ENCODE measurements around the gene CPM. TPM values are rescaled to one million over a fixed set of nuclear protein-coding genes. Genes with fewer than 3 reads are reported as not detected.

The CPM gene
- total RNA-seq, 2 experiments from 2014 or later = 1.1 to 1.4 TPM

- no peak overlapping the region for H3K4me3 Mint-ChIP-seq
These were observed 69.7 kb downstream of the CPM start for GRCh38 chr12:68863109-68863770.

DNA sequence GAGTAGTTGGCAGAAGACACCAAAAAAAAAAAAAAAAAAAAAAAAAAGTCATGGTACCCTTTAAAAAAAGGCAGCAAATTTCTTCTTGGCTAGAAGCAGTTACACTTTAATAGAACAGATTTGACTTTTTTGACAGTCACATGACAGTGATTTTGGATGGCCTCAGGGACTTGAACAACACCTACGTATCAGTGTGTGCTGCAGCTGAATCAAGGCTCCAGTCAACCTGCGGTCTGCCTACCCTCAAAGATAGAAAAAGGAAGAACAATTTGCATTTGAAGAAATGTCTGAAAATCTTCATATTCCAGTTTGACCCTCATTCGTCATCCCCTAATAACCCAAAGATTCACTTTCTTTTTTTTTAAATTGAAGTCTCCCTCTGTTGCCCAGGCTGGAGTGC is 71.1 kb downstream of the CPM start:
- POLR2A ChIA-PET = no interaction called here
- H3K9me3 Mint-ChIP-seq = no peaks in the 10 kb centered on the region
- no peaks in the 10 kb centered on the region for H3K27me3 Mint-ChIP-seq
- CTCF ChIA-PET = no interaction called here
- no peak overlapping the region for H3K4me3 Mint-ChIP-seq
- no peaks in the 10 kb centered on the region for H3K36me3 Mint-ChIP-seq (ENCODE audit: low read depth)
- no peaks in the 10 kb centered on the region for H3K4me1 Mint-ChIP-seq
- DNase-seq = no peak
- H3K27ac Mint-ChIP-seq = no peak overlapping the region

More at GRCh38 chr12:68863109-68863770, 69.7 kb downstream of the CPM start:
- no peak overlapping the region for H3K27ac Mint-ChIP-seq
- H3K4me1 Mint-ChIP-seq = no peaks in the 10 kb centered on the region
- no peaks in the 10 kb centered on the region for H3K9me3 Mint-ChIP-seq
- no peaks in the 10 kb centered on the region for H3K36me3 Mint-ChIP-seq (ENCODE audit: low read depth)
- POLR2A ChIA-PET = no interaction called here
- H3K27me3 Mint-ChIP-seq = no peaks in the 10 kb centered on the region
- CTCF ChIA-PET = interaction anchor here (1.1 kb wide), 1 partner anchor 211 kb away, joined by 3 read pairs; no protein-coding TSS in a partner anchor
- DNase-seq = no peak

DNA sequence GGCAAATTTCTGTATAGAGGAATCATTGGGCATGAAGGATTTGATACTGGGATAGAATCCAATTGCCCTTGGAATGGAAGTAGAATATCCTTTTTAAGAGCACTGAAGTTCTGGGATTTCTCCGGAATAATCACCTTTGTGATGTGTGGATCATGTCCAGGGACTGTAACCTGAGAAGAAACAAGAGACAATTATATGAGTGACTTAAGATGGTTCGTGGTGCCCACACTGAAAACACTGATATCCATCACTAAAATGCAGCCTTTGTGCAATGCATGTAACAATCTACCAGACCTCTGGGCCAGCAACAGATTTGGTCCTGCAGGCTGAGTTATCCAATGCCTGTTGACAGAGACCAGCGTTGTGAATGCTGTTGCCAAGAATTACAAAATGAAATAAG is 76.5 kb downstream of the CPM start:
- POLR2A ChIA-PET = no interaction called here
- DNase-seq = no peak
- CTCF ChIA-PET = no interaction called here
- H3K27me3 Mint-ChIP-seq = peaks cover 2% of the 10 kb centered on the region
- H3K4me1 Mint-ChIP-seq = no peaks in the 10 kb centered on the region
- H3K27ac Mint-ChIP-seq = no peak overlapping the region
- H3K4me3 Mint-ChIP-seq = no peak overlapping the region
- no peaks in the 10 kb centered on the region for H3K9me3 Mint-ChIP-seq
- no peaks in the 10 kb centered on the region for H3K36me3 Mint-ChIP-seq (ENCODE audit: low read depth)

- H3K4me1 Mint-ChIP-seq = no peaks in the 10 kb centered on the region
- CTCF ChIA-PET = no interaction called here
- no peak for DNase-seq
These were observed 77.2 kb downstream of the CPM start for GRCh38 chr12:68855771-68856170.

DNA sequence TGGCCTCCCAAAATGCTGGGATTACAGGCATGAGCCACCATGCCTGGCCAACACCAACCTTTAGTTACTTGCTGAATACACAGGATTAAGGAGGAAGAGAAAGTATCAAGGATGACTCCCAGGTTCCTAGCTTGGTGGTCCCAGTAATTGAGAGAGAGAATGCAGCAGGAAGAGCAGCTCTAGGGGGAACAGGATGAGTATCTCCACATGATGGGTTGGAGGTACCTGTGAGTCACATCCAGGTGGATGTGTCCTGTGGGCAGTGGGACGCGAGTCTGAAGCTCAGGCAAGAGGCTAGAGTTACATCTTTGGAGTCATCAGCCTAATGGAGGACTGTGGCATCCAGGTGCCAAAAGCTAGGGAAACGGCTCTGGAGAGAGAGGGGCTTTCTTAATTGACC is 77.9 kb downstream of the CPM start:
- no peaks in the 10 kb centered on the region for H3K9me3 Mint-ChIP-seq
- DNase-seq = no peak
- ChIA-PET POLR2A (no interaction called here), CTCF (no interaction called here)
- H3K4me1 Mint-ChIP-seq = no peaks in the 10 kb centered on the region
- H3K36me3 Mint-ChIP-seq (ENCODE audit: low read depth) = no peaks in the 10 kb centered on the region
- no peak overlapping the region for H3K27ac Mint-ChIP-seq
- H3K27me3 Mint-ChIP-seq = peaks cover 2% of the 10 kb centered on the region
- H3K4me3 Mint-ChIP-seq = no peak overlapping the region

More at GRCh38 chr12:68855771-68856170, 77.2 kb downstream of the CPM start:
- POLR2A ChIA-PET = no interaction called here
- peaks cover 2% of the 10 kb centered on the region for H3K27me3 Mint-ChIP-seq
- no peaks in the 10 kb centered on the region for H3K36me3 Mint-ChIP-seq (ENCODE audit: low read depth)
- H3K27ac Mint-ChIP-seq = no peak overlapping the region
- no peak overlapping the region for H3K4me3 Mint-ChIP-seq
- H3K9me3 Mint-ChIP-seq = no peaks in the 10 kb centered on the region

GRCh38 chr12:68854554-68854953 is 78.4 kb downstream of the CPM start:
- Mint-ChIP-seq H3K9me3 (no peaks in the 10 kb centered on the region), H3K27me3 (peaks cover 2% of the 10 kb centered on the region), H3K4me1 (no peaks in the 10 kb centered on the region), H3K27ac (no peak overlapping the region), H3K36me3 (ENCODE audit: low read depth) (no peaks in the 10 kb centered on the region), H3K4me3 (no peak overlapping the region)
- ChIA-PET POLR2A (interaction anchor here (0.9 kb wide), 1 partner anchor 10 kb away, joined by 6 read pairs; no protein-coding TSS in a partner anchor), CTCF (interaction anchor here (1.0 kb wide), 1 partner anchor 24 kb away, joined by 3 read pairs; no protein-coding TSS in a partner anchor)
- no peak for DNase-seq

DNA sequence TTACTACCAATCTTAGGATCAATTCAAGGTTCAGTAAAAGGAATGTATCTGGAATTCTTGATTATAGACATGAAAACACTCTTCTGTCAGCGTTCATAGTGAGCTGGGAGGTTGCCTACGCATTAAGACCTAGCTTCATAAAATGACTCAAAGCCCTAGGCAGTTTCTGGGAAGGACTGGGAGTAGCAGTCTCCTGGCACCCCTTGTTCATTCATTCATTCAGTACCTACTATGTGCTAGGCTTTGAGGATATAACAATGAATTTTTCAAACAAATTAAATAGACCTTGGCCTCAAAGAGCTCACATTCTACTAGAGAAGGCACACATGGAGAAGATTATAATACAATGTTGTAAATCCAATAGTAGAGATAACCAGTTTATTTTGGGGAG is 78.9 kb downstream of the CPM start:
- H3K27me3 Mint-ChIP-seq = peaks cover 2% of the 10 kb centered on the region
- ChIA-PET CTCF (interaction anchor here (1.0 kb wide), 1 partner anchor 24 kb away, joined by 3 read pairs; no protein-coding TSS in a partner anchor), POLR2A (interaction anchor here (0.9 kb wide), 1 partner anchor 10 kb away, joined by 6 read pairs; no protein-coding TSS in a partner anchor)
- H3K36me3 Mint-ChIP-seq (ENCODE audit: low read depth) = no peaks in the 10 kb centered on the region
- H3K27ac Mint-ChIP-seq = no peak overlapping the region
- DNase-seq = no peak
- H3K4me3 Mint-ChIP-seq = no peak overlapping the region
- no peaks in the 10 kb centered on the region for H3K9me3 Mint-ChIP-seq
- H3K4me1 Mint-ChIP-seq = no peaks in the 10 kb centered on the region

DNA sequence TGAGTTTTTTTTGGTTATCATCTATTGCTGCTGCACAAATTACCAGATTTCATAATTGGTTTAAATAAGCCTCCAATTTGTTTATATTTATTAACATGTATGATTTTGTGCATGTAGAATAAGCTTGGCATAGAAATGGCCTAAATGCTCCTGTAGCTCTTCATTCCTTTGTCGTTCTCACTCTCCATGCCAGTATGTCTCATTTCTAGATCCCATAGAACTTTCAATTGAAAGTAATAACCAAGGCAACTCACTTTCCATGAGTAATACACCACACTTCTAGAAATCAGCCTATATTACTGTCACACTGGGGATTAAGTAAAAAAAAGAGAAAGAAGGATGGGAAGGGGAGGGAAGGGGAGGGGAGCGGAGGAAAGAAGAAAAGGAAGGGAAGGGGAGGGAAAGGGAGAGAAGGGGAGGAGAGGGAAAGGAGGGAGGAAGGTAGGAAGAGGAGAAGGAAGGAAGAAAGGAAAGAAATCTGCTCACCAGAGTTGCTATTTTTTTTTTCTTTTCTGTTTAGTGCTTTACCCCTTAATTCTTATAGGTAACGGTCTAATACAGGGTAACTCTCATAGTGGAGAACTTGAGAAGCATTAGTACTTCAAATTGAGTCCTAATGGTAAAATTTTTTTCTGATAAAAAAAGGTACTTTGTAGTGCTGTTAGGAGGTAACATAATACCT is 79.4 kb downstream of the CPM start:
- no peak for DNase-seq
- peaks cover 2% of the 10 kb centered on the region for H3K27me3 Mint-ChIP-seq
- H3K4me3 Mint-ChIP-seq = no peak overlapping the region
- ChIA-PET CTCF (interaction anchor here (0.8 to 1.0 kb wide), 2 partner anchors 23 to 695 kb away, joined by 3 read pairs; no protein-coding TSS in a partner anchor), POLR2A (interaction anchor here (0.9 kb wide), 1 partner anchor 9 kb away, joined by 6 read pairs; no protein-coding TSS in a partner anchor)
- no peaks in the 10 kb centered on the region for H3K4me1 Mint-ChIP-seq
- no peaks in the 10 kb centered on the region for H3K9me3 Mint-ChIP-seq
- no peak overlapping the region for H3K27ac Mint-ChIP-seq
- no peaks in the 10 kb centered on the region for H3K36me3 Mint-ChIP-seq (ENCODE audit: low read depth)

GRCh38 chr12:68851592-68852306 is 81.2 kb downstream of the CPM start:
- ChIA-PET POLR2A (no interaction called here), CTCF (interaction anchor here (0.8 kb wide), 1 partner anchor 13 kb away, joined by 3 read pairs; no protein-coding TSS in a partner anchor)

GRCh38 chr12:68850390-68850789 is 82.6 kb downstream of the CPM start:
- no peak for DNase-seq
- H3K9me3 Mint-ChIP-seq = no peaks in the 10 kb centered on the region
- H3K4me3 Mint-ChIP-seq = no peak overlapping the region
- H3K4me1 Mint-ChIP-seq = no peaks in the 10 kb centered on the region
- H3K27me3 Mint-ChIP-seq = peaks cover 2% of the 10 kb centered on the region
- H3K27ac Mint-ChIP-seq = no peak overlapping the region
- ChIA-PET POLR2A (interaction anchor here (0.6 kb wide), 1 partner anchor 1814 kb away, joined by 4 read pairs; no protein-coding TSS in a partner anchor), CTCF (interaction anchor here (0.7 kb wide), 1 partner anchor 167 kb away, joined by 3 read pairs; no protein-coding TSS in a partner anchor)
- peaks cover 3% of the 10 kb centered on the region for H3K36me3 Mint-ChIP-seq (ENCODE audit: low read depth)

More at GRCh38 chr12:68851592-68852306, 81.2 kb downstream of the CPM start:
- peaks cover 2% of the 10 kb centered on the region for H3K27me3 Mint-ChIP-seq
- no peaks in the 10 kb centered on the region for H3K9me3 Mint-ChIP-seq
- H3K4me1 Mint-ChIP-seq = no peaks in the 10 kb centered on the region
- H3K4me3 Mint-ChIP-seq = no peak overlapping the region
- no peak for DNase-seq
- H3K27ac Mint-ChIP-seq = no peak overlapping the region
- no peaks in the 10 kb centered on the region for H3K36me3 Mint-ChIP-seq (ENCODE audit: low read depth)

- no peak overlapping the region for H3K4me3 Mint-ChIP-seq
- CTCF ChIA-PET = no interaction called here
- POLR2A ChIA-PET = no interaction called here
These were observed 86.2 kb downstream of the CPM start for GRCh38 chr12:68846811-68847210.

DNA sequence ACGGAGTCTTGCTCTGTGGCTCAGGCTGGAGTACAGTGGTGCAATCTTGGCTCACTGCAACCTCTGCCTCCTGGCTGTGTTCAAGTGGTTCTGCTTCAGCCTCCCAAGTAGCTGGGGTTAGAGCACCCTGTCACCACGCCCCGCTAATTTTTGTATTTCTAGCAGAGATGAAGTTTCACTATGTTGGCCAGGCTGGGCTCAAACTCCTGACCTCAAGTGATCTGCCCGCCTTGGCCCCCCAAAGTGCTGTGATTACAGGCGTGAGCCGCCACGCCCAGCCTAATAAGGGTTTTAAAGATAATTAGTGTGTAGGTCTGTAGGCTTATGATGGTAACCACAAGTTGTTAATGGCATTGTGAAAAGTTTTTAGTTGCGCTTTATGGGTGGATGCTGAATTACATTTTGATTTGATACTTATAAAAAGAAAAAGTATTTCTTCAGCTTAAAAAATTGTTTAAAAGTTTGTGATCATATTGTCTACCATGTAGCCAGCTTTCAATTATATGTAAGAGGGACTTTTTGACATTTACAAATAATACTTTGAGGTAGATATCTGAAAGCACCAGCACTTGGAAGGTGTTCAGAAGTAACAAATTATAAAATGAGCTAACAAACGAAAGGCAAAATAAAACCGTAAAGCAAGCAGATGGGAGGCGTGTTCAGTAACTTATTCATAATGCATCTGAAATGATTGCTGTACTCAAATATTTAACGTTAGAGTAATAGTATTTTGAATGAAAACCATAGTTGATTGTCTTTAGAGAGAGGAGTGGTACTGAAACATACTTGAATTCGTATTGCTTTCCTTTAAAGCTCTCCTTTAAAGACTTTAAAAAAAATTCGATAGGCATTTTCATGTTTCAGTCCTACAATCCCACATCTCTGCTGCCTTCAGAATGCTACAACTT is 87.9 kb downstream of the CPM start:
- no peak for DNase-seq
- CTCF ChIA-PET = interaction anchor here (1.0 to 4.2 kb wide), 3 partner anchors 14 to 38 kb away, joined by 3 to 27 read pairs (median 4); no protein-coding TSS in a partner anchor
- POLR2A ChIA-PET = interaction anchor here (1.1 to 2.5 kb wide), 6 partner anchors 9 to 98 kb away, joined by 3 to 8 read pairs (median 6); no protein-coding TSS in a partner anchor
- Mint-ChIP-seq H3K4me3 (no peak overlapping the region), H3K9me3 (no peaks in the 10 kb centered on the region), H3K4me1 (no peaks in the 10 kb centered on the region), H3K36me3 (ENCODE audit: low read depth) (peaks cover 35% of the 10 kb centered on the region), H3K27me3 (no peaks in the 10 kb centered on the region), H3K27ac (no peak overlapping the region)

More at GRCh38 chr12:68846811-68847210, 86.2 kb downstream of the CPM start:
- H3K4me1 Mint-ChIP-seq = no peaks in the 10 kb centered on the region
- DNase-seq = no peak
- no peaks in the 10 kb centered on the region for H3K27me3 Mint-ChIP-seq
- H3K9me3 Mint-ChIP-seq = no peaks in the 10 kb centered on the region
- H3K27ac Mint-ChIP-seq = no peak overlapping the region
- H3K36me3 Mint-ChIP-seq (ENCODE audit: low read depth) = peaks cover 25% of the 10 kb centered on the region

Data from activated CD4-positive, alpha-beta memory T cell treated with anti-CD3 and anti-CD28 coated beads, Interleukin-2, amount 10 ng/mL, durations not matched to agents 7 days and 5 days (primary cell).